Activated T-cell treated with anti-CD3 and anti-CD28 coated beads for 4 hours (primary cell): ENCODE results near the gene ETV4.
A peak's percentile ranks its signal among the peaks of the same experiment; 100 is the strongest.

Experiments used
- DNase-seq: peaks from one replicate; pipeline ENCODE4 v3.0.0-alpha.2; 2020

ETV4 gene

GRCh38 chr17:43546319-43547188 is at the start of gene ETV4:
Gene ETV4 (minus strand): TSS chr17:43546340. CDS start chr17:43545617, 723 bp downstream.
- peak; percentile 83 for DNase-seq

GRCh38 chr17:43595466-43595865 is 49.3 kb upstream of the ETV4 start:
- DNase-seq, result no peak

- DNase-seq, result no peak
Measured at GRCh38 chr17:43591779-43592562, 45.8 kb upstream of the ETV4 start.

GRCh38 chr17:43591001-43591400 is 44.9 kb upstream of the ETV4 start:
- no peak for DNase-seq

GRCh38 chr17:43588664-43589435 is 42.7 kb upstream of the ETV4 start:
- DNase-seq, result no peak

GRCh38 chr17:43588121-43588520 is 42.0 kb upstream of the ETV4 start:
- DNase-seq, result no peak

- DNase-seq, result no peak
Measured at GRCh38 chr17:43587647-43588046, 41.5 kb upstream of the ETV4 start.

- DNase-seq, result no peak
Measured at GRCh38 chr17:43584666-43585102, 38.5 kb upstream of the ETV4 start.

- no peak for DNase-seq
Measured at GRCh38 chr17:43583332-43583731, 37.2 kb upstream of the ETV4 start.

GRCh38 chr17:43581613-43582012 is 35.5 kb upstream of the ETV4 start:
- no peak for DNase-seq

- DNase-seq, result no peak
Measured at GRCh38 chr17:43581130-43581529, 35.0 kb upstream of the ETV4 start.

- DNase-seq, result no peak
Measured at GRCh38 chr17:43579566-43580140, 33.5 kb upstream of the ETV4 start.

- peak; percentile 2 for DNase-seq
Measured at GRCh38 chr17:43578699-43579565, 32.8 kb upstream of the ETV4 start.

GRCh38 chr17:43578404-43578698 is 32.2 kb upstream of the ETV4 start:
- no peak for DNase-seq

- DNase-seq, result no peak
Measured at GRCh38 chr17:43577664-43578403, 31.7 kb upstream of the ETV4 start.

- DNase-seq, result peak; percentile 51
Measured at GRCh38 chr17:43576563-43577229, 30.6 kb upstream of the ETV4 start.

- DNase-seq, result no peak
Measured at GRCh38 chr17:43574896-43575525, 28.9 kb upstream of the ETV4 start.

- no peak for DNase-seq
Measured at GRCh38 chr17:43574348-43574747, 28.2 kb upstream of the ETV4 start.

GRCh38 chr17:43573579-43574321 is 27.6 kb upstream of the ETV4 start:
- no peak for DNase-seq
